Peyer's patch (tissue), 4 donors: ENCODE measurements around the gene SMAD3.

Source experiments
- POLR2A ChIP-seq, 2 donors: fragments of 450-650 bp; IDR thresholded peaks; one replicate each; pipeline ENCODE4 v1.5.1; 2017; ENCODE audit warnings: antibody characterized with exemption in 2 of 2, mild to moderate bottlenecking in 2 of 2, moderate library complexity in 2 of 2
- TF ChIP-seq, protein P1 (sequence below), 6 experiments: fragments of 450-650 bp in 4 of 6; fragments of 200-600 bp in 2 of 6; sonication (generic) in 1 of 6; IDR thresholded peaks; one replicate each; pipeline ENCODE4 v1.5.1; 2017 to 2019; ENCODE audit warnings: antibody characterized with exemption in 6 of 6, mild to moderate bottlenecking in 3 of 6, moderate library complexity in 1 of 6

GRCh38 chr15:67019884-67020520 lies 45.4 kb upstream of the SMAD3 start:
- no peak for TF ChIP-seq POLR2A (IDR thresholded peaks at IDR 0.05)
- TF ChIP-seq, protein P1, sequence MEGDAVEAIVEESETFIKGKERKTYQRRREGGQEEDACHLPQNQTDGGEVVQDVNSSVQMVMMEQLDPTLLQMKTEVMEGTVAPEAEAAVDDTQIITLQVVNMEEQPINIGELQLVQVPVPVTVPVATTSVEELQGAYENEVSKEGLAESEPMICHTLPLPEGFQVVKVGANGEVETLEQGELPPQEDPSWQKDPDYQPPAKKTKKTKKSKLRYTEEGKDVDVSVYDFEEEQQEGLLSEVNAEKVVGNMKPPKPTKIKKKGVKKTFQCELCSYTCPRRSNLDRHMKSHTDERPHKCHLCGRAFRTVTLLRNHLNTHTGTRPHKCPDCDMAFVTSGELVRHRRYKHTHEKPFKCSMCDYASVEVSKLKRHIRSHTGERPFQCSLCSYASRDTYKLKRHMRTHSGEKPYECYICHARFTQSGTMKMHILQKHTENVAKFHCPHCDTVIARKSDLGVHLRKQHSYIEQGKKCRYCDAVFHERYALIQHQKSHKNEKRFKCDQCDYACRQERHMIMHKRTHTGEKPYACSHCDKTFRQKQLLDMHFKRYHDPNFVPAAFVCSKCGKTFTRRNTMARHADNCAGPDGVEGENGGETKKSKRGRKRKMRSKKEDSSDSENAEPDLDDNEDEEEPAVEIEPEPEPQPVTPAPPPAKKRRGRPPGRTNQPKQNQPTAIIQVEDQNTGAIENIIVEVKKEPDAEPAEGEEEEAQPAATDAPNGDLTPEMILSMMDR (IDR thresholded peaks at IDR 0.05): no peak
